ENCODE data around the gene ZER1.
"Not testable (repeated sequence)": the region's sequence is repeated elsewhere in the genome, so short reads cannot be mapped to it uniquely, and the experiment has no call there.

Gene ZER1

GRCh38 chr9:128792134-128792533 is 20.4 kb upstream of the ZER1 start:
- no peak for DNase-seq
- intact Hi-C loops (cut with DNase I): no loop called here

- DNase-seq: no peak
- intact Hi-C loops (cut with DNase I): no loop called here
Observed at GRCh38 chr9:128790536-128790935, 18.8 kb upstream of the ZER1 start.

- no peak for DNase-seq
- intact Hi-C loops (cut with DNase I): no loop called here
Observed at GRCh38 chr9:128788445-128788844, 16.7 kb upstream of the ZER1 start.

GRCh38 chr9:128787659-128788058 is 15.9 kb upstream of the ZER1 start:
- DNase-seq: peak in 24 of 42 donors; percentile 19 to 70 (median 39)
- intact Hi-C loops (cut with DNase I): no loop called here

- intact Hi-C loops (cut with DNase I): no loop called here
- DNase-seq: peak; percentile 74 to 97 (median 92)
Observed at GRCh38 chr9:128786681-128787601, 15.2 kb upstream of the ZER1 start, which contains the start of gene TBC1D13. TBC1D13 (plus strand) TSS chr9:128787253; CDS start chr9:128787354, 101 bp downstream.

- no peak for DNase-seq
- intact Hi-C loops (cut with DNase I): no loop called here
Observed at GRCh38 chr9:128785427-128785826, 13.7 kb upstream of the ZER1 start.

- intact Hi-C loops (cut with DNase I): no loop called here
- DNase-seq: no peak
Observed at GRCh38 chr9:128782669-128783068, 10.9 kb upstream of the ZER1 start.

- no peak for DNase-seq
- intact Hi-C loops (cut with DNase I): no loop called here
Observed at GRCh38 chr9:128781187-128782070, 9.7 kb upstream of the ZER1 start.

- DNase-seq; intact Hi-C loops (cut with DNase I): not testable (repeated sequence)
Observed at GRCh38 chr9:128780093-128780492, 8.4 kb upstream of the ZER1 start.

GRCh38 chr9:128774804-128775203 is 3.1 kb upstream of the ZER1 start:
- DNase-seq: no peak
- intact Hi-C loops (cut with DNase I): no loop called here

GRCh38 chr9:128773049-128773448 is 1.3 kb upstream of the ZER1 start:
- no peak for DNase-seq
- intact Hi-C loops (cut with DNase I): loop anchor here (2.0 kb wide), 1 partner anchor 46 kb away; the partner anchor contains the start of gene ENDOG

GRCh38 chr9:128771094-128771721 is 519 bp downstream of the ZER1 start:
- intact Hi-C loops (cut with DNase I): no loop called here
- peak in 9 of 42 donors; percentile 7 to 42 (median 14) for DNase-seq

- no peak for DNase-seq
- intact Hi-C loops (cut with DNase I): no loop called here
Observed at GRCh38 chr9:128770286-128771030, 1.3 kb downstream of the ZER1 start.

- DNase-seq: no peak
- intact Hi-C loops (cut with DNase I): no loop called here
Observed at GRCh38 chr9:128768606-128769005, 3.1 kb downstream of the ZER1 start.

- intact Hi-C loops (cut with DNase I): no loop called here
- no peak for DNase-seq
Observed at GRCh38 chr9:128765499-128765898, 6.2 kb downstream of the ZER1 start.

- no peak for DNase-seq
- intact Hi-C loops (cut with DNase I): no loop called here
Observed at GRCh38 chr9:128764361-128764760, 7.4 kb downstream of the ZER1 start.

- DNase-seq: peak in 3 of 42 donors; percentile 11 to 43 (median 18)
Observed at GRCh38 chr9:128762671-128763449, 8.9 kb downstream of the ZER1 start.

GRCh38 chr9:128757602-128758001 is 14.1 kb downstream of the ZER1 start:
- DNase-seq: no peak
- intact Hi-C loops (cut with DNase I): no loop called here

More at GRCh38 chr9:128762671-128763449, 8.9 kb downstream of the ZER1 start:
- intact Hi-C loops (cut with DNase I): no loop called here

All from head of caudate nucleus (tissue), 42 donors.